GM18867 (cell line): ENCODE results near the gene TM4SF1.
"Not testable (repeated sequence)": the region's sequence is repeated elsewhere in the genome, so short reads cannot be mapped to it uniquely, and the experiment has no call there.

Source experiments
- ATAC-seq: cut with Tn5 transposase; IDR thresholded peaks from one replicate; pipeline ENCODE4 v1.9.1; 2021; ENCODE audit warnings: mild to moderate bottlenecking, moderate library complexity; ENCODE audit not compliant: unreplicated experiment

Gene TM4SF1

GRCh38 chr3:149395107-149396089, 17.9 kb upstream of the TM4SF1 start:
- no peak for ATAC-seq

- ATAC-seq, result peak; percentile 95
Measured at GRCh38 chr3:149393345-149394160, 16.1 kb upstream of the TM4SF1 start.

- no peak for ATAC-seq
Measured at GRCh38 chr3:149391960-149392359, 14.5 kb upstream of the TM4SF1 start.

GRCh38 chr3:149390772-149391212, 13.3 kb upstream of the TM4SF1 start:
- ATAC-seq, result no peak

- no peak for ATAC-seq
Measured at GRCh38 chr3:149390294-149390693, 12.8 kb upstream of the TM4SF1 start.

GRCh38 chr3:149388531-149389417, 11.3 kb upstream of the TM4SF1 start:
- no peak for ATAC-seq

GRCh38 chr3:149388001-149388440, 10.6 kb upstream of the TM4SF1 start:
- ATAC-seq, result no peak

GRCh38 chr3:149386299-149386606, 8.8 kb upstream of the TM4SF1 start:
- ATAC-seq, result no peak

GRCh38 chr3:149385617-149386298, 8.3 kb upstream of the TM4SF1 start:
- ATAC-seq, result no peak

GRCh38 chr3:149384911-149385321, 7.5 kb upstream of the TM4SF1 start:
- ATAC-seq, result no peak

- ATAC-seq, result no peak
Measured at GRCh38 chr3:149384167-149384566, 6.7 kb upstream of the TM4SF1 start.

- ATAC-seq, result no peak
Measured at GRCh38 chr3:149383703-149384102, 6.3 kb upstream of the TM4SF1 start.

- no peak for ATAC-seq
Measured at GRCh38 chr3:149382518-149382917, 5.1 kb upstream of the TM4SF1 start.

GRCh38 chr3:149382101-149382467, 4.6 kb upstream of the TM4SF1 start:
- no peak for ATAC-seq

- no peak for ATAC-seq
Measured at GRCh38 chr3:149381173-149382100, 4.0 kb upstream of the TM4SF1 start.

GRCh38 chr3:149380220-149380619, 2.8 kb upstream of the TM4SF1 start:
- ATAC-seq, result not testable (repeated sequence)

GRCh38 chr3:149378478-149379309, 1.2 kb upstream of the TM4SF1 start:
- ATAC-seq, result no peak

- no peak for ATAC-seq
Measured at GRCh38 chr3:149376718-149377407, 586 bp downstream of the TM4SF1 start.
